Measurements from ENCODE around the gene TMC6.

TMC6 gene

DNA sequence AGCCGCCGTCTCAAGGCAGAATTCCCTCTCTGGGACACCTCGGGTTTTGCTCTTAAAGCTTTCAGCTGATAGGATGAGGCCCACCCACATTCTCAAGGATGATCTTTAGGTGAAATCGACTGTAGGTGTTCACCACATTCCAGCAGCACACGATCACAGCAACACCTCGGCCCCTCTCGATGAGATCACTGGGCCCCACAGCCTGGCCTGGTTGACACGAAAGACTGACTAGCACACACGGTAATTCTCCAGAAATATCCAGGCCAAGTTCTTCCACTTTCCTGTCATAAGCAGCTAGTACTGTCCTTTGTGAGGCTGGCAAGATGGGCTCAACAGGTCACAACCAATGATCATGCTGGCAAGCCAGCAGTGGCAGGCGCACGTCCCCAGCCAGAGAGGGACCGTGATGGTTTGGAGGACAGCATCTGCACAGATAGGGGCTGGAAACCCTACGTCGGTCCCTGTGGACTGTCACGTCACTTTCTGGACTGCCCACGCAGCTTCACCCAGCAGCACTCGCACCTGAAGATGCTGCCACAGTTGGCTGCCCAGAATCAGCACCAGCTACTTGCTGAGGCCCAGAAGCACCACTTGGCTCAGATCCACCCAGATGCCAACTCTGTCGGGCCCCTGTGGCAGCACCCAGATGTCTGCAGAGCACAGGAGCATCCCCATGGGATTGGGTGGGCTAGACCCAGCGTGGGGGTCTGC is 17.4 kb downstream of the TMC6 start:
- H4K8ac ChIP-seq (ENCODE audit: low read depth, low read length), result peak overlapping the region; percentile 66
- no peaks in the 10 kb centered on the region for H3K9me3 ChIP-seq (replicated peaks in 1 of 2; ENCODE audit: control insufficient read depth in 2 of 2, insufficient read depth in 1 of 2, low read depth in 1 of 2, low read length in 2 of 2)
- H2AFZ ChIP-seq (ENCODE audit: low read length), result no peak overlapping the region
- H2AK5ac ChIP-seq (ENCODE audit: low read depth, low read length), result peak overlapping the region; percentile 39
- no peaks in the 10 kb centered on the region for H3K27me3 ChIP-seq (ENCODE audit: control insufficient read depth in 3 of 3, insufficient read depth in 3 of 3, low read depth in 1 of 3, low read length in 3 of 3)
- H3K9ac ChIP-seq (ENCODE audit: low read depth, low read length, poor library complexity), result peak overlapping the region; percentile 30
- H3K4ac ChIP-seq (ENCODE audit: low read length), result no peak overlapping the region
- peaks cover 4 to 28% of the 10 kb centered on the region in 2 donors for H3K36me3 ChIP-seq (replicated peaks in 1 of 2; ENCODE audit: control insufficient read depth in 2 of 2, insufficient read depth in 2 of 2, low read length in 2 of 2)
- H3K18ac ChIP-seq (ENCODE audit: low read length), result no peak overlapping the region
- no CpG with 5 or more reads among the region's 19 CpGs for WGBS, 2 donors (ENCODE audit: extremely low coverage in 2 of 2, insufficient read length in 2 of 2, insufficient replicate concordance in 1 of 2)
- H4K91ac ChIP-seq (ENCODE audit: low read depth, low read length, poor library complexity), result peak overlapping the region; percentile 46
- H3K4me3 ChIP-seq (ENCODE audit: low read length in 2 of 2), result no peak overlapping the region
- H3K4me1 ChIP-seq (ENCODE audit: control insufficient read depth in 2 of 2, insufficient read depth in 1 of 2, low read depth in 1 of 2, low read length in 2 of 2), result no peaks in the 10 kb centered on the region
- no peak overlapping the region for H2BK15ac ChIP-seq (ENCODE audit: low read length)
- peak overlapping the region; percentile 13 for H2BK120ac ChIP-seq (ENCODE audit: low read depth, low read length)
- H2BK12ac ChIP-seq (ENCODE audit: low read length), result no peak overlapping the region
- peaks cover 2% of the 10 kb centered on the region for H3K79me1 ChIP-seq (ENCODE audit: low read depth, low read length)
- H3K27ac ChIP-seq (replicated peaks; ENCODE audit: low read length), result no peak overlapping the region
- no peak for DNase-seq (ENCODE audit: low spot score)
- H3K14ac ChIP-seq (ENCODE audit: low read length), result no peak overlapping the region
- H3K4me2 ChIP-seq (ENCODE audit: insufficient read depth, low read length, poor library complexity, severe bottlenecking), result no peak overlapping the region
- H3K23ac ChIP-seq (ENCODE audit: low read depth, low read length, poor library complexity), result peak overlapping the region; percentile 14
- H2BK5ac ChIP-seq (ENCODE audit: low read length), result no peak overlapping the region

DNA sequence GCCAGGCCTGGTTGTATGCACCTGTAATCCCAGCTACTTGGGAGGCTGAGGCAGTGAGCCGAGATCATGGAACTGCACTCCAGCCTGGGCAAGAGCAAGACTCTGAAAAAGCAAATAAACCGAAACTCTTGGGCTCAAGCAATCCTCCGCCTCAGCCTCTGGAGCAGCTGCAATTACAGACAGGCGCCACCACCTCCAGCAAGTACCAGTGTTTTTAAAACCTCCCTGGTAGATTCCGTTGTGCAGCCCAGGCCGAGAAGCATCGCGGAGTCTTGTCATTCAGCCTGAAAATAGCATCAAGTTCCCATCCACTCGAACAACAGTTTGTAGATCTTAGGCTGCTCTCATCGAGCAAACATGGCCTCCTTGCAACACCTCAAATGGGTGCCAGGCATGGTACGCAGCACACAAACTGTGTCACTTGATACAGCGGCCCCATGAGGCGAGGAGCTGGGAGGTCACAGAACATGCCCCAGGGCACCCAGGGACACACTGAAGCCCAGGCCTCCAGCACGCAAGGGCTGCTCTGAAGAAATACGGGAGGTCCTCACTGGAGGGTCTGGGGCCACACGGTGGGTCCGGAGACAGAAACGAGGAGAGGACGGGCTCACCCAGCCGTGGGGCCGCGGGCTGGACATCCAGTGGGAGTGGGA is 18.1 kb downstream of the TMC6 start:
- Histone ChIP-seq H3K9me3 (replicated peaks in 1 of 2; ENCODE audit: control insufficient read depth in 2 of 2, insufficient read depth in 1 of 2, low read depth in 1 of 2, low read length in 2 of 2) (no peaks in the 10 kb centered on the region), H2AK5ac (ENCODE audit: low read depth, low read length) (no peak overlapping the region), H3K4me1 (ENCODE audit: control insufficient read depth in 2 of 2, insufficient read depth in 1 of 2, low read depth in 1 of 2, low read length in 2 of 2) (no peaks in the 10 kb centered on the region), H2BK15ac (ENCODE audit: low read length) (no peak overlapping the region), H2AFZ (ENCODE audit: low read length) (no peak overlapping the region), H3K36me3 (replicated peaks in 1 of 2; ENCODE audit: control insufficient read depth in 2 of 2, insufficient read depth in 2 of 2, low read length in 2 of 2) (peaks cover 5 to 35% of the 10 kb centered on the region in 2 donors), H3K27ac (replicated peaks; ENCODE audit: low read length) (no peak overlapping the region), H3K79me1 (ENCODE audit: low read depth, low read length) (peaks cover 2% of the 10 kb centered on the region), H3K18ac (ENCODE audit: low read length) (no peak overlapping the region), H2BK5ac (ENCODE audit: low read length) (no peak overlapping the region), H3K9ac (ENCODE audit: low read depth, low read length, poor library complexity) (no peak overlapping the region), H3K4me2 (ENCODE audit: insufficient read depth, low read length, poor library complexity, severe bottlenecking) (no peak overlapping the region), H3K14ac (ENCODE audit: low read length) (no peak overlapping the region), H2BK12ac (ENCODE audit: low read length) (no peak overlapping the region), H3K4me3 (ENCODE audit: low read length in 2 of 2) (no peak overlapping the region), H3K27me3 (ENCODE audit: control insufficient read depth in 3 of 3, insufficient read depth in 3 of 3, low read depth in 1 of 3, low read length in 3 of 3) (no peaks in the 10 kb centered on the region), H2BK120ac (ENCODE audit: low read depth, low read length) (no peak overlapping the region), H3K4ac (ENCODE audit: low read length) (no peak overlapping the region), H4K91ac (ENCODE audit: low read depth, low read length, poor library complexity) (no peak overlapping the region), H4K8ac (ENCODE audit: low read depth, low read length) (no peak overlapping the region), H3K23ac (ENCODE audit: low read depth, low read length, poor library complexity) (no peak overlapping the region)
- no peak for DNase-seq (ENCODE audit: low spot score)
- no CpG with 5 or more reads among the region's 22 CpGs for WGBS, 2 donors (ENCODE audit: extremely low coverage in 2 of 2, insufficient read length in 2 of 2, insufficient replicate concordance in 1 of 2)

DNA sequence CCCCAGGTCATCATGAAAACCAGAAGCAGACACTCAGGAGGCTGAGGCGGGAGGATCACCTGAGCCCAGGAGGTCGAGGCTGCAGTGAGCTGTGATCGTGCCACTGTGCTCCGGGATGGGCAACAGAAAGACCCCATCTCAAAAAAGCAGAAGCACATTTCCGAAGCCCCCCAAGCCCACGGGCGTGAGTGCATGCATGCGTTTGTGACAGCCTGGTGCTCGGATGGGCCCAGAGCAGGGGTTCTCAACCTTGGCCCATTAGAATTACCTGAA is 19.1 kb downstream of the TMC6 start:
- no peaks in the 10 kb centered on the region for H3K9me3 ChIP-seq (replicated peaks in 1 of 2; ENCODE audit: control insufficient read depth in 2 of 2, insufficient read depth in 1 of 2, low read depth in 1 of 2, low read length in 2 of 2)
- no peak overlapping the region for H3K4me3 ChIP-seq (ENCODE audit: low read length in 2 of 2)
- no peak overlapping the region for H4K8ac ChIP-seq (ENCODE audit: low read depth, low read length)
- no peak overlapping the region for H3K14ac ChIP-seq (ENCODE audit: low read length)
- H2BK12ac ChIP-seq (ENCODE audit: low read length), result no peak overlapping the region
- H3K23ac ChIP-seq (ENCODE audit: low read depth, low read length, poor library complexity), result peak overlapping the region; percentile 80
- H2BK5ac ChIP-seq (ENCODE audit: low read length), result peak overlapping the region; percentile 75
- H3K27ac ChIP-seq (replicated peaks; ENCODE audit: low read length), result no peak overlapping the region
- H3K36me3 ChIP-seq (replicated peaks in 1 of 2; ENCODE audit: control insufficient read depth in 2 of 2, insufficient read depth in 2 of 2, low read length in 2 of 2), result peaks cover 9 to 45% of the 10 kb centered on the region in 2 donors
- H2AK5ac ChIP-seq (ENCODE audit: low read depth, low read length), result no peak overlapping the region
- H3K4me2 ChIP-seq (ENCODE audit: insufficient read depth, low read length, poor library complexity, severe bottlenecking), result no peak overlapping the region
- no peak overlapping the region for H3K18ac ChIP-seq (ENCODE audit: low read length)
- no peak overlapping the region for H3K4ac ChIP-seq (ENCODE audit: low read length)
- no CpG with 5 or more reads among the region's 9 CpGs for WGBS, 2 donors (ENCODE audit: extremely low coverage in 2 of 2, insufficient read length in 2 of 2, insufficient replicate concordance in 1 of 2)
- H2AFZ ChIP-seq (ENCODE audit: low read length), result no peak overlapping the region
- no peak overlapping the region for H2BK15ac ChIP-seq (ENCODE audit: low read length)
- no peak for DNase-seq (ENCODE audit: low spot score)
- no peak overlapping the region for H4K91ac ChIP-seq (ENCODE audit: low read depth, low read length, poor library complexity)
- peaks cover 2% of the 10 kb centered on the region for H3K79me1 ChIP-seq (ENCODE audit: low read depth, low read length)
- H3K9ac ChIP-seq (ENCODE audit: low read depth, low read length, poor library complexity), result no peak overlapping the region
- no peaks in the 10 kb centered on the region for H3K27me3 ChIP-seq (ENCODE audit: control insufficient read depth in 3 of 3, insufficient read depth in 3 of 3, low read depth in 1 of 3, low read length in 3 of 3)
- no peaks in the 10 kb centered on the region for H3K4me1 ChIP-seq (ENCODE audit: control insufficient read depth in 2 of 2, insufficient read depth in 1 of 2, low read depth in 1 of 2, low read length in 2 of 2)
- H2BK120ac ChIP-seq (ENCODE audit: low read depth, low read length), result no peak overlapping the region

DNA sequence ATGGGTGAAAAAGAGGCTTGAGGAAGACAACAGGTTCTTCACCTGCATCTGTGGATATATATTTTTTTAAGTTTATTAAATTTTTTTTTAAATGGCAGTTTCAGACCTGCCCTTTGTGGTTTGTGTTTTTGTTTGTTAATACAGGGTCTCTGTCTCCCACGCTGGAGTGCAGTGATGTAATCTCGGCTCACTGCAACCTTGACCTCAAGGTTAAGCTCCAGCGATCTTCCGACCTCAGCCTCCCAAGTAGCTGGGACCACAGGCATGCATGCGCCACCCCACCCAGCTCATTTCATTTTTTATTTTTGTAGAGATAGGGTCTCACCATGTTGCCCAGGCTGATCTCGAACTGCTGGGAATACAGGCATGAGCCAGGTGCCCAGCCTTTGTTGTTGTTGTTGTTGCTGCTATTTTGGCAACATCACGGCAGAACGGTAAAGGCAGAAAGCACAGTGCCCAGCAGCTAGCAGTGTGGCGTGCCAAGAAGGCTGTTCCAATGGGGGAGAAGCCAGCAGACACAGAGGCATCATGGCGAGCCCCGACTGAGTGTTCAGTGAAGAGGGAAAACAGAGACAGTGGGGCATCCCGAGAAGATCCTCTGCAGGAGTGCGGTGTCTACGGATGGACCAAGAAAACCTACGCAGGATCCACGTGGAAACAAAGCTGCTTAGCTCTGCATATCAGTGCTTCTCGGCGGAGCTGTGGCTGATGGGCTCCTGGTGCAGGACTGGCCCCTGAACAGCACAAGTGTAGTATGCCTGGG is 19.6 kb downstream of the TMC6 start:
- H4K91ac ChIP-seq (ENCODE audit: low read depth, low read length, poor library complexity), result no peak overlapping the region
- no peak overlapping the region for H3K14ac ChIP-seq (ENCODE audit: low read length)
- no CpG with 5 or more reads among the region's 18 CpGs for WGBS, 2 donors (ENCODE audit: extremely low coverage in 2 of 2, insufficient read length in 2 of 2, insufficient replicate concordance in 1 of 2)
- peak overlapping the region; percentile 75 for H2BK5ac ChIP-seq (ENCODE audit: low read length)
- no peak overlapping the region for H3K9ac ChIP-seq (ENCODE audit: low read depth, low read length, poor library complexity)
- no peak overlapping the region for H2BK120ac ChIP-seq (ENCODE audit: low read depth, low read length)
- no peaks in the 10 kb centered on the region for H3K27me3 ChIP-seq (ENCODE audit: control insufficient read depth in 3 of 3, insufficient read depth in 3 of 3, low read depth in 1 of 3, low read length in 3 of 3)
- H2BK15ac ChIP-seq (ENCODE audit: low read length), result no peak overlapping the region
- H3K79me1 ChIP-seq (ENCODE audit: low read depth, low read length), result peaks cover 2% of the 10 kb centered on the region
- H3K4me3 ChIP-seq (ENCODE audit: low read length in 2 of 2), result no peak overlapping the region
- H2BK12ac ChIP-seq (ENCODE audit: low read length), result no peak overlapping the region
- H3K18ac ChIP-seq (ENCODE audit: low read length), result no peak overlapping the region
- no peak overlapping the region for H3K4me2 ChIP-seq (ENCODE audit: insufficient read depth, low read length, poor library complexity, severe bottlenecking)
- no peaks in the 10 kb centered on the region for H3K4me1 ChIP-seq (ENCODE audit: control insufficient read depth in 2 of 2, insufficient read depth in 1 of 2, low read depth in 1 of 2, low read length in 2 of 2)
- no peak for DNase-seq (ENCODE audit: low spot score)
- H4K8ac ChIP-seq (ENCODE audit: low read depth, low read length), result peak overlapping the region; percentile 43
- peak overlapping the region; percentile 80 for H3K23ac ChIP-seq (ENCODE audit: low read depth, low read length, poor library complexity)
- H2AK5ac ChIP-seq (ENCODE audit: low read depth, low read length), result peak overlapping the region; percentile 56
- no peaks in the 10 kb centered on the region for H3K9me3 ChIP-seq (replicated peaks in 1 of 2; ENCODE audit: control insufficient read depth in 2 of 2, insufficient read depth in 1 of 2, low read depth in 1 of 2, low read length in 2 of 2)
- H2AFZ ChIP-seq (ENCODE audit: low read length), result no peak overlapping the region
- H3K36me3 ChIP-seq (replicated peaks in 1 of 2; ENCODE audit: control insufficient read depth in 2 of 2, insufficient read depth in 2 of 2, low read length in 2 of 2), result peaks cover 15 to 50% of the 10 kb centered on the region in 2 donors
- H3K27ac ChIP-seq (replicated peaks; ENCODE audit: low read length), result no peak overlapping the region
- no peak overlapping the region for H3K4ac ChIP-seq (ENCODE audit: low read length)
